A549 (cell line): ENCODE data around the gene GPR55. TPM values are rescaled to one million over a fixed set of nuclear protein-coding genes. Genes with fewer than 3 reads are reported as not detected.

Experiments
- ATAC-seq, 2 experiments: fragments of 200-7000 bp in 1 of 2; fragments of >200 bp in 1 of 2; cut with Nextera tagmentation in 1 of 2; cut with Tn5 transposase in 1 of 2; 3 replicates each; pipeline versions ENCODE4 v1.8.0 to v1.9.1; 2018 to 2020; ENCODE audit warnings: mild to moderate bottlenecking in 1 of 2, moderate library complexity in 1 of 2
- CTCF ChIA-PET: fragments of 300-600 bp; sonication (Branson Sonifier 250); formaldehyde crosslinking; extraction: SDS; loops from one replicate; lab custom pipeline; 2021; ENCODE audit warnings: antibody characterized with exemption, inconsistent platforms; lab: Yijun Ruan, JAX
- POLR2A ChIA-PET: fragments of 350-600 bp; formaldehyde crosslinking; extraction: SDS; loops from one replicate; lab custom pipeline; 2021; ENCODE audit warnings: antibody characterized with exemption, inconsistent platforms; lab: Yijun Ruan, JAX
- DNase-seq, 2 experiments: peaks; one replicate each; pipeline versions ENCODE4 v3.0.0 to v3.0.0-alpha.2; 2011 to 2016; ENCODE audit warnings: low read depth in 1 of 2, low spot score in 1 of 2
- FAIRE-seq: peaks from 2 replicates; lab custom pipeline; 2011; peaks lifted over from hg19 to GRCh38; lab: Jason Lieb, UNC
- H3K27ac ChIP-seq, 2 experiments: fragments of >200 bp; sonication (Bioruptor Twin); formaldehyde crosslinking; 3 replicates each; pipeline ENCODE4 v1.5.1; 2016 to 2017
- H3K4me1 ChIP-seq: fragments of >200 bp; sonication (Bioruptor Twin); formaldehyde crosslinking; 3 replicates; pipeline ENCODE4 v1.6.1; 2016
- H3K4me2 ChIP-seq: fragments of >200 bp; sonication (Bioruptor Twin); formaldehyde crosslinking; 3 replicates; pipeline ENCODE4 v1.6.1; 2016
- H3K4me3 ChIP-seq: fragments of >200 bp; sonication (Bioruptor Twin); formaldehyde crosslinking; 3 replicates; pipeline ENCODE4 v1.5.1; 2016
- H3K9me3 ChIP-seq: fragments of >200 bp; sonication (Bioruptor Twin); formaldehyde crosslinking; 3 replicates; pipeline ENCODE4 v1.6.1; 2016
- BCL3 ChIP-seq: fragments of >200 bp; sonication (Bioruptor Twin); formaldehyde crosslinking; IDR thresholded peaks from 3 replicates; pipeline ENCODE4 v1.6.1; 2016
- CBX2 ChIP-seq: fragments of 200-600 bp; sonication (generic); IDR thresholded peaks from 2 replicates; pipeline ENCODE4 v1.6.1; 2016; ENCODE audit warnings: low read depth, mild to moderate bottlenecking, borderline replicate concordance
- CBX8 ChIP-seq: fragments of 200-600 bp; sonication (generic); IDR thresholded peaks from 2 replicates; pipeline ENCODE4 v1.6.1; 2016
- CEBPB ChIP-seq, 2 experiments: fragments of >200 bp in 1 of 2; sonication (Bioruptor Twin) in 1 of 2; formaldehyde crosslinking in 1 of 2; IDR thresholded peaks; 2 replicates each; pipeline ENCODE4 v1.6.1; 2012 to 2016
- CHD2 ChIP-seq: fragments of 150-350 bp; IDR thresholded peaks from 2 replicates; pipeline ENCODE4 v1.6.1; 2014; ENCODE audit warnings: low read length; ENCODE audit not compliant: partially characterized antibody
- CTCF ChIP-seq: fragments of >200 bp; sonication (Bioruptor Twin); formaldehyde crosslinking; IDR thresholded peaks from 3 replicates; pipeline ENCODE4 v1.5.1; 2016
- E2F6 ChIP-seq: IDR thresholded peaks from 2 replicates; pipeline ENCODE4 v1.6.1; 2012; ENCODE audit warnings: low read depth, borderline replicate concordance
- EHMT2 ChIP-seq: fragments of 200-600 bp; sonication (generic); IDR thresholded peaks from 2 replicates; pipeline ENCODE4 v1.6.1; 2016; ENCODE audit warnings: antibody characterized with exemption, low read depth, mild to moderate bottlenecking, moderate library complexity
- ELK1 ChIP-seq: fragments of 150-350 bp; IDR thresholded peaks from 2 replicates; pipeline ENCODE4 v1.6.1; 2014; ENCODE audit warnings: low read depth, mild to moderate bottlenecking, low read length
- FOSL2 ChIP-seq, 2 experiments: fragments of 450-650 bp in 1 of 2; fragments of >200 bp in 1 of 2; sonication (Bioruptor Twin) in 1 of 2; formaldehyde crosslinking; IDR thresholded peaks; 2 replicates each; pipeline versions ENCODE4 v1.5.0 to v1.6.1; 2016 to 2020; ENCODE audit warnings: mild to moderate bottlenecking in 1 of 2, moderate library complexity in 1 of 2
- FOXS1 ChIP-seq: fragments of 250-450 bp; sonication (Bioruptor Pico); IDR thresholded peaks from 2 replicates; pipeline ENCODE4 v1.5.0; 2020; ENCODE audit warnings: mild to moderate bottlenecking, moderate library complexity
- HDAC2 ChIP-seq: fragments of 200-600 bp; sonication (generic); IDR thresholded peaks from 2 replicates; pipeline ENCODE4 v1.6.1; 2016
- HMGXB4 ChIP-seq: fragments of 250-450 bp; sonication (Bioruptor Pico); IDR thresholded peaks from 2 replicates; pipeline ENCODE4 v1.5.0; 2021; ENCODE audit warnings: mild to moderate bottlenecking, moderate library complexity, borderline replicate concordance
- HOXB13 ChIP-seq: fragments of 250-450 bp; sonication (Bioruptor Pico); IDR thresholded peaks from 2 replicates; pipeline ENCODE4 v1.5.0; 2020; ENCODE audit warnings: low read depth, mild to moderate bottlenecking, moderate library complexity
- KDM5A ChIP-seq: fragments of 200-600 bp; sonication (generic); IDR thresholded peaks from 2 replicates; pipeline ENCODE4 v1.6.1; 2016; ENCODE audit warnings: antibody characterized with exemption, mild to moderate bottlenecking
- MAZ ChIP-seq: fragments of 150-350 bp; IDR thresholded peaks from 2 replicates; pipeline ENCODE4 v1.6.1; 2014; ENCODE audit warnings: antibody characterized with exemption, low read depth, low read length, borderline replicate concordance
- NPAS2 ChIP-seq: fragments of 250-450 bp; sonication (Bioruptor Pico); IDR thresholded peaks from 2 replicates; pipeline ENCODE4 v1.8.0; 2022; ENCODE audit warnings: mild to moderate bottlenecking, moderate library complexity, borderline replicate concordance
- PBX3 ChIP-seq: IDR thresholded peaks from 2 replicates; pipeline ENCODE4 v1.6.1; 2012
- PHF8 ChIP-seq: fragments of 200-600 bp; sonication (generic); IDR thresholded peaks from 2 replicates; pipeline ENCODE4 v1.6.1; 2016; ENCODE audit warnings: low read depth, mild to moderate bottlenecking, antibody characterized with exemption, moderate library complexity, borderline replicate concordance
- RARB ChIP-seq: fragments of 250-450 bp; sonication (Bioruptor Pico); IDR thresholded peaks from 2 replicates; pipeline ENCODE4 v1.8.0; 2021; ENCODE audit warnings: mild to moderate bottlenecking, moderate library complexity
- RCOR1 ChIP-seq: fragments of 150-350 bp; IDR thresholded peaks from 2 replicates; pipeline ENCODE4 v1.6.1; 2014; ENCODE audit warnings: antibody characterized with exemption, low read length, low read depth
- USF2 ChIP-seq: fragments of 450-650 bp; IDR thresholded peaks from 2 replicates; pipeline ENCODE4 v1.6.1; 2014; ENCODE audit warnings: antibody characterized with exemption
- ZFP36 ChIP-seq: fragments of 450-650 bp; IDR thresholded peaks from 2 replicates; pipeline ENCODE4 v1.6.1; 2014; ENCODE audit warnings: borderline replicate concordance; ENCODE audit not compliant: partially characterized antibody
- ZSCAN20 ChIP-seq: fragments of 250-450 bp; sonication (Bioruptor Pico); IDR thresholded peaks from 2 replicates; pipeline ENCODE4 v1.8.0; 2022; ENCODE audit warnings: mild to moderate bottlenecking, moderate library complexity
- WGBS: methylation state at CpG from one replicate; pipeline ENCODE4 v1.1.6; 2017; ENCODE audit errors: missing lambda C conversion rate; 5-methylcytosine and 5-hydroxymethylcytosine counted together
- polyA plus RNA-seq, 4 experiments: library from polyadenylated mRNA; depleted of rRNA in 3 of 4; stranded (reverse); fragments of >200 nt; fragmentation: RNase III in 1 of 4; extraction: RNeasy Plus Mini Kit Qiagen cat#74134 plus additional on column Dnase treatment in 1 of 4; gene quantifications; 2 replicates in 3 of 4; 3 replicates in 1 of 4; pipeline ENCODE4 v1.2.3, GENCODE V29; 2011 to 2017

GPR55 gene
- polyA plus RNA-seq, 2 of the 4 experiments (the other 2 are of a cell fraction): not detected

- DNase-seq (no peak), ATAC-seq (no peak), FAIRE-seq (no peak)
- no peak overlapping the region for H3K27ac ChIP-seq
- H3K4me3 ChIP-seq: no peak overlapping the region
- POLR2A ChIA-PET: no interaction called here
- no peak overlapping the region for H3K4me2 ChIP-seq
- 46% methylated on average over 6 of the region's 6 CpGs for WGBS
- H3K4me1 ChIP-seq: no peaks in the 10 kb centered on the region
- H3K9me3 ChIP-seq: peaks cover 6% of the 10 kb centered on the region; the same call in 1 of the 3 replicates
- TF ChIP-seq PBX3: no peak
- no peak for TF ChIP-seq FOXS1 (CRISPR knock-in tag)
- no peak for TF ChIP-seq HOXB13 (CRISPR knock-in tag)
- no peak for TF ChIP-seq NPAS2 (CRISPR knock-in tag)
- TF ChIP-seq PHF8: no peak
- no peak for TF ChIP-seq ZFP36
- no peak for TF ChIP-seq FOSL2 (IDR thresholded peaks at IDR 0.05)
- TF ChIP-seq FOSL2 (CRISPR knock-in tag; IDR thresholded peaks at IDR 0.05): no peak
- CTCF ChIA-PET: interaction anchor here (3.2 to 4.8 kb wide), 2 partner anchors 11 to 96 kb away, joined by 17 to 30 read pairs; no protein-coding TSS in a partner anchor
Measured at GRCh38 chr2:230891509-230891908, 33.5 kb downstream of the GPR55 start.

GRCh38 chr2:230891064-230891463 lies 34.0 kb downstream of the GPR55 start:
- no peaks in the 10 kb centered on the region for H3K4me1 ChIP-seq
- ATAC-seq (no peak; a peak in 1 of 6 replicates), DNase-seq (no peak), FAIRE-seq (no peak)
- no peak for TF ChIP-seq EHMT2
- TF ChIP-seq HMGXB4 (CRISPR knock-in tag): no peak
- TF ChIP-seq ZFP36: no peak
- TF ChIP-seq CBX2: no peak
- no peak for TF ChIP-seq RARB (CRISPR knock-in tag)
- no peak for TF ChIP-seq ELK1
- no peak for TF ChIP-seq HDAC2
- TF ChIP-seq MAZ: no peak
- no peak for TF ChIP-seq FOXS1 (CRISPR knock-in tag)
- 27% methylated on average over 5 of the region's 5 CpGs for WGBS
- H3K4me2 ChIP-seq: no peak overlapping the region
- no peak overlapping the region for H3K4me3 ChIP-seq
- peaks cover 6% of the 10 kb centered on the region; the same call in 1 of the 3 replicates for H3K9me3 ChIP-seq
- POLR2A ChIA-PET: no interaction called here
- H3K27ac ChIP-seq: no peak overlapping the region
- CTCF ChIA-PET: interaction anchor here (1.1 to 4.8 kb wide), 3 partner anchors 11 to 96 kb away, joined by 3 to 30 read pairs (median 17); no protein-coding TSS in a partner anchor

GRCh38 chr2:230890646-230891045 lies 34.4 kb downstream of the GPR55 start:
- no peak overlapping the region for H3K27ac ChIP-seq
- no peaks in the 10 kb centered on the region for H3K4me1 ChIP-seq
- ChIA-PET CTCF (interaction anchor here (1.1 to 4.8 kb wide), 3 partner anchors 11 to 97 kb away, joined by 3 to 30 read pairs (median 17); no protein-coding TSS in a partner anchor), POLR2A (no interaction called here)
- DNase-seq (no peak), ATAC-seq (no peak; a peak in 1 of 6 replicates), FAIRE-seq (no peak)
- no peak overlapping the region for H3K4me3 ChIP-seq
- peaks cover 6% of the 10 kb centered on the region; the same call in 1 of the 3 replicates for H3K9me3 ChIP-seq
- H3K4me2 ChIP-seq: no peak overlapping the region
- WGBS: 49% methylated on average over 3 of the region's 4 CpGs
- TF ChIP-seq CHD2 (no peak), PHF8 (no peak), CBX2 (no peak), CTCF (no peak), KDM5A (no peak), CEBPB (IDR thresholded peaks at IDR 0.05) (no peak), BCL3 (no peak), CBX8 (no peak), E2F6 (no peak), USF2 (no peak), RARB (CRISPR knock-in tag) (no peak), RCOR1 (no peak), ZSCAN20 (CRISPR knock-in tag) (no peak)
